Endothelial cell of umbilical vein (primary cell): ENCODE measurements around the gene HNRNPLL. TPM values are rescaled to one million over a fixed set of nuclear protein-coding genes. Genes with fewer than 3 reads are reported as not detected.

ENCODE experiments used
- BruUV-seq: library from RNA; stranded (reverse); fragments of 400-500 nt; replicated peaks from 2 replicates; lab custom pipeline; 2021; lab: Mats Ljungman, UMichigan
- CTCF ChIA-PET: fragments of 300-600, 350-600 bp; sonication (Branson Sonifier 250); formaldehyde crosslinking; loops from one replicate; lab custom pipeline; 2021; ENCODE audit warnings: antibody characterized with exemption, inconsistent platforms; lab: Charles Lee
- POLR2A ChIA-PET: fragments of 300-600, 350-600 bp; sonication (Branson Sonifier 250); formaldehyde crosslinking; loops from one replicate; lab custom pipeline; 2021; ENCODE audit warnings: antibody characterized with exemption, inconsistent platforms; lab: Charles Lee
- DNase-seq: peaks from one replicate; pipeline ENCODE4 v3.0.0-alpha.2; 2011; ENCODE audit warnings: low read depth, low spot score
- FAIRE-seq: peaks from 2 replicates; lab custom pipeline; 2011; peaks lifted over from hg19 to GRCh38; lab: Jason Lieb, UNC
- H2AFZ ChIP-seq: 2 replicates; pipeline ENCODE4 v1.6.0; 2012; ENCODE audit warnings: low read depth, low read length, control low read depth, inconsistent platforms
- H3K27ac ChIP-seq: 2 replicates; pipeline ENCODE4 v1.5.1; 2011; ENCODE audit warnings: low read depth, mild to moderate bottlenecking, control low read depth, low read length, moderate library complexity; ENCODE audit not compliant: insufficient read depth
- H3K27me3 ChIP-seq, 2 experiments: 2 replicates each; pipeline versions ENCODE4 v1.6.0 to v1.6.1; 2011; ENCODE audit warnings: low read length in 2 of 2, mixed read lengths in 1 of 2; ENCODE audit not compliant: control insufficient read depth in 2 of 2, insufficient read depth in 2 of 2
- H3K36me3 ChIP-seq, 2 experiments: 2 replicates in 1 of 2; 3 replicates in 1 of 2; pipeline ENCODE4 v1.5.1; 2011; ENCODE audit warnings: low read length in 2 of 2, mild to moderate bottlenecking in 1 of 2, moderate library complexity in 1 of 2; ENCODE audit not compliant: control insufficient read depth in 2 of 2, insufficient read depth in 2 of 2; ENCODE audit errors: extremely low read depth in 1 of 2
- H3K4me1 ChIP-seq: 3 replicates; pipeline ENCODE4 v1.5.1; 2011; ENCODE audit warnings: mild to moderate bottlenecking, low read length; ENCODE audit not compliant: control insufficient read depth, insufficient read depth; ENCODE audit errors: extremely low read depth
- H3K4me2 ChIP-seq: 2 replicates; pipeline ENCODE4 v1.6.1; 2011; ENCODE audit warnings: low read length, control low read depth, mixed read lengths; ENCODE audit not compliant: insufficient read depth
- H3K4me3 ChIP-seq, 3 experiments: fragments of 200-600 bp in 1 of 3; sonication (generic), shearing (Covaris generic) in 1 of 3; replicated peaks in 1 of 3; 2 replicates each; pipeline ENCODE4 v1.5.1; 2011 to 2016; ENCODE audit warnings: control low read depth in 3 of 3, low read length in 3 of 3, mild to moderate bottlenecking in 2 of 3, inconsistent platforms in 1 of 3, low read depth in 1 of 3, moderate library complexity in 1 of 3; ENCODE audit not compliant: insufficient read depth in 1 of 3
- H3K79me2 ChIP-seq: 2 replicates; pipeline ENCODE4 v1.6.0; 2012; ENCODE audit warnings: low read length, inconsistent platforms; ENCODE audit not compliant: control insufficient read depth, insufficient read depth
- H3K9ac ChIP-seq: replicated peaks from 2 replicates; pipeline ENCODE3; 2011; ENCODE audit warnings: low read length, control low read depth; ENCODE audit not compliant: insufficient read depth; ENCODE audit errors: extremely low read depth
- H3K9me1 ChIP-seq: replicated peaks from 3 replicates; pipeline ENCODE4 v1.6.0; 2011; ENCODE audit warnings: mild to moderate bottlenecking, low read length; ENCODE audit not compliant: control insufficient read depth, insufficient read depth; ENCODE audit errors: extremely low read depth
- H3K9me3 ChIP-seq: replicated peaks from 2 replicates; pipeline ENCODE4 v1.5.1; 2012; ENCODE audit warnings: low read length, inconsistent platforms; ENCODE audit not compliant: control insufficient read depth, insufficient read depth
- H4K20me1 ChIP-seq: replicated peaks from 2 replicates; pipeline ENCODE3; 2011; ENCODE audit warnings: mild to moderate bottlenecking, low read length; ENCODE audit not compliant: control insufficient read depth, insufficient read depth; ENCODE audit errors: extremely low read depth
- EZH2 ChIP-seq: IDR thresholded peaks from 2 replicates; pipeline ENCODE4 v1.6.1; 2012; ENCODE audit warnings: borderline replicate concordance, low read depth, mild to moderate bottlenecking, moderate library complexity, low read length, inconsistent platforms; ENCODE audit not compliant: severe bottlenecking
- FOS ChIP-seq: IDR thresholded peaks from 2 replicates; pipeline ENCODE4 v1.6.1; 2011; ENCODE audit warnings: mild to moderate bottlenecking, low read length, moderate library complexity, borderline replicate concordance; ENCODE audit not compliant: insufficient read depth
- GATA2 ChIP-seq: IDR thresholded peaks from 2 replicates; pipeline ENCODE4 v1.7.0; 2011; ENCODE audit warnings: low read depth, mild to moderate bottlenecking, moderate library complexity, mixed read lengths, low read length; ENCODE audit not compliant: insufficient read length, insufficient read depth
- JUN ChIP-seq: IDR thresholded peaks from 2 replicates; pipeline ENCODE4 v1.6.1; 2011; ENCODE audit warnings: borderline replicate concordance, low read depth; ENCODE audit not compliant: insufficient read length, insufficient read depth
- MYC ChIP-seq: IDR thresholded peaks from one replicate; pipeline ENCODE4 v1.6.1; 2011; ENCODE audit warnings: mild to moderate bottlenecking, low read depth, low read length
- POLR2A ChIP-seq: IDR thresholded peaks from 2 replicates; pipeline ENCODE4 v1.6.1; 2012; ENCODE audit warnings: low read depth, mild to moderate bottlenecking, control low read depth, low read length
- POLR2AphosphoS5 ChIP-seq: IDR thresholded peaks from 2 replicates; pipeline ENCODE4 v1.6.1; 2012; ENCODE audit warnings: low read depth, mild to moderate bottlenecking, control low read depth, low read length, moderate library complexity; ENCODE audit not compliant: insufficient read depth
- dilution Hi-C: fragments of 300-500 bp; cut with MboI; formaldehyde crosslinking; loops from one replicate; pipeline ENCODE4 v1.15.0; 2019; ENCODE audit warnings: low sequenced_read_pairs; ENCODE audit not compliant: extremely low pct_ligation_motif_present
- intact Hi-C: fragments of 100-400 bp; cut with micrococcal nuclease; formaldehyde crosslinking; loops from one replicate; pipeline ENCODE4 v1.10.0; 2022
- polyA plus RNA-seq, 4 experiments: library from polyadenylated mRNA; depleted of rRNA in 3 of 4; stranded (reverse) in 3 of 4; unstranded in 1 of 4; fragments of >200 nt; gene quantifications; 2 replicates each; pipeline versions ENCODE4 v1.2.1 to v1.2.3, GENCODE V29; 2011 to 2012; ENCODE audit warnings: missing spikeins in 1 of 4
- total RNA-seq: library from RNA; stranded (reverse); gene quantifications from 2 replicates; pipeline ENCODE4 v1.2.3, GENCODE V29; 2021
- TF ChIP-seq, protein P1 (sequence below), 2 donors: IDR thresholded peaks; 1 replicate in 1 of 2; 2 replicates in 1 of 2; pipeline ENCODE4 v1.5.1; 2011; ENCODE audit warnings: low read length in 2 of 2, mild to moderate bottlenecking in 2 of 2, moderate library complexity in 2 of 2, control low read depth in 1 of 2, inconsistent platforms in 1 of 2, low read depth in 1 of 2; ENCODE audit not compliant: insufficient read depth in 1 of 2; ENCODE audit errors: extremely low read depth in 1 of 2

Gene HNRNPLL
- total and polyA plus RNA-seq, 2 donors (not counting 3 experiments of a cell fraction or from before 2014, with no cell fraction given) = 19.8 to 56.2 TPM

GRCh38 chr2:38540580-38541286, 62.0 kb downstream of the HNRNPLL start:
- Histone ChIP-seq H3K36me3 (no peaks in the 10 kb centered on the region), H2AFZ (no peak overlapping the region), H3K4me1 (peaks cover 24% of the 10 kb centered on the region), H3K79me2 (no peaks in the 10 kb centered on the region), H4K20me1 (no peaks in the 10 kb centered on the region), H3K9me3 (no peaks in the 10 kb centered on the region), H3K9ac (no peak overlapping the region), H3K9me1 (no peaks in the 10 kb centered on the region), H3K27me3 (no peaks in the 10 kb centered on the region), H3K4me3 (no peak overlapping the region), H3K27ac (no peak overlapping the region), H3K4me2 (no peak overlapping the region)
- intact Hi-C loops (no loop called here), dilution Hi-C loops (no loop called here)
- ChIA-PET CTCF (interaction anchor here (0.9 to 1.1 kb wide), 2 partner anchors 18 to 201 kb away, joined by 3 to 4 read pairs; no protein-coding TSS in a partner anchor), POLR2A (no interaction called here)
- DNase-seq (no peak), FAIRE-seq (no peak)
- no TSS peak for BruUV-seq
- TF ChIP-seq EZH2 = no peak
- no peak for TF ChIP-seq FOS
- TF ChIP-seq MYC = no peak
- TF ChIP-seq, protein P1, sequence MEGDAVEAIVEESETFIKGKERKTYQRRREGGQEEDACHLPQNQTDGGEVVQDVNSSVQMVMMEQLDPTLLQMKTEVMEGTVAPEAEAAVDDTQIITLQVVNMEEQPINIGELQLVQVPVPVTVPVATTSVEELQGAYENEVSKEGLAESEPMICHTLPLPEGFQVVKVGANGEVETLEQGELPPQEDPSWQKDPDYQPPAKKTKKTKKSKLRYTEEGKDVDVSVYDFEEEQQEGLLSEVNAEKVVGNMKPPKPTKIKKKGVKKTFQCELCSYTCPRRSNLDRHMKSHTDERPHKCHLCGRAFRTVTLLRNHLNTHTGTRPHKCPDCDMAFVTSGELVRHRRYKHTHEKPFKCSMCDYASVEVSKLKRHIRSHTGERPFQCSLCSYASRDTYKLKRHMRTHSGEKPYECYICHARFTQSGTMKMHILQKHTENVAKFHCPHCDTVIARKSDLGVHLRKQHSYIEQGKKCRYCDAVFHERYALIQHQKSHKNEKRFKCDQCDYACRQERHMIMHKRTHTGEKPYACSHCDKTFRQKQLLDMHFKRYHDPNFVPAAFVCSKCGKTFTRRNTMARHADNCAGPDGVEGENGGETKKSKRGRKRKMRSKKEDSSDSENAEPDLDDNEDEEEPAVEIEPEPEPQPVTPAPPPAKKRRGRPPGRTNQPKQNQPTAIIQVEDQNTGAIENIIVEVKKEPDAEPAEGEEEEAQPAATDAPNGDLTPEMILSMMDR (IDR thresholded peaks at IDR 0.05; ENCODE audit: extremely low read depth in 1 of 2, insufficient read depth in 1 of 2, low read depth in 1 of 2, low read length in 2 of 2) = no peak

GRCh38 chr2:38539086-38539485, 63.6 kb downstream of the HNRNPLL start:
- TF ChIP-seq JUN = no peak
- TF ChIP-seq, protein P1 (IDR thresholded peaks at IDR 0.05; ENCODE audit: extremely low read depth in 1 of 2, insufficient read depth in 1 of 2, low read depth in 1 of 2, low read length in 2 of 2) = no peak
- TF ChIP-seq GATA2 = no peak
- TF ChIP-seq MYC = no peak
- no peak for TF ChIP-seq POLR2AphosphoS5
- no peak for TF ChIP-seq EZH2
- no peak for TF ChIP-seq POLR2A
- Histone ChIP-seq H3K9me3 (no peaks in the 10 kb centered on the region), H2AFZ (no peak overlapping the region), H4K20me1 (no peaks in the 10 kb centered on the region), H3K79me2 (no peaks in the 10 kb centered on the region), H3K27me3 (no peaks in the 10 kb centered on the region), H3K36me3 (no peaks in the 10 kb centered on the region), H3K27ac (no peak overlapping the region), H3K4me2 (no peak overlapping the region), H3K9me1 (no peaks in the 10 kb centered on the region), H3K4me1 (peaks cover 24% of the 10 kb centered on the region), H3K9ac (no peak overlapping the region), H3K4me3 (no peak overlapping the region)
- intact Hi-C loops = loop anchor here (10.0 kb wide), 1 partner anchor 164 kb away; the partner anchor contains the start of gene ATL2
- DNase-seq = no peak
- dilution Hi-C loops = no loop called here
- no TSS peak for BruUV-seq
- POLR2A ChIA-PET = no interaction called here
- CTCF ChIA-PET = no interaction called here
- no peak for FAIRE-seq
